HEK293 (cell line): ENCODE results near the gene ASTN2.

Experiments used
- CTCF ChIA-PET: fragments of 350-600 bp; formaldehyde crosslinking; extraction: SDS; loops from one replicate; lab custom pipeline; 2021; ENCODE audit warnings: antibody characterized with exemption; lab: Yijun Ruan, JAX
- POLR2A ChIA-PET: fragments of 300-600 bp; formaldehyde crosslinking; extraction: SDS; loops from one replicate; lab custom pipeline; 2020; ENCODE audit warnings: antibody characterized with exemption, inconsistent platforms; lab: Yijun Ruan, JAX
- H3K27ac ChIP-seq: fragments of 200-500 bp; sonication (Bioruptor generic); 2 replicates; pipeline ENCODE4 v1.5.1; 2014; ENCODE audit warnings: low read depth, low read length, control low read depth, inconsistent platforms; ENCODE audit errors: extremely low read depth
- H3K36me3 ChIP-seq, 2 experiments: fragments of 200-500 bp in 1 of 2; sonication (Bioruptor generic) in 1 of 2; 1 replicate in 1 of 2; 2 replicates in 1 of 2; pipeline ENCODE4 v1.5.1; 2014 to 2017; ENCODE audit warnings: inconsistent platforms in 2 of 2, low read length in 2 of 2; ENCODE audit not compliant: control insufficient read depth in 2 of 2, insufficient read depth in 1 of 2
- H3K4me1 ChIP-seq: fragments of 200-500 bp; sonication (Bioruptor generic); 2 replicates; pipeline ENCODE4 v1.5.1; 2014; ENCODE audit warnings: mild to moderate bottlenecking, low read length, inconsistent platforms; ENCODE audit not compliant: control insufficient read depth, insufficient read depth
- H3K4me3 ChIP-seq: 2 replicates; pipeline ENCODE4 v1.5.1; 2011; ENCODE audit warnings: low read depth, mild to moderate bottlenecking, control low read depth, low read length, moderate library complexity
- H3K9me3 ChIP-seq: fragments of 200-500 bp; sonication (Bioruptor generic); 2 replicates; pipeline ENCODE4 v1.5.1; 2014; ENCODE audit warnings: low read depth, low read length, inconsistent platforms; ENCODE audit not compliant: control insufficient read depth, insufficient read depth
- AEBP2 ChIP-seq: fragments of 450-650 bp; formaldehyde crosslinking; IDR thresholded peaks from 2 replicates; pipeline ENCODE4 v1.5.1; 2016; ENCODE audit warnings: missing biosample characterization, missing genetic modification characterization, borderline replicate concordance
- EGR2 ChIP-seq: fragments of 450-650 bp; formaldehyde crosslinking; IDR thresholded peaks from 2 replicates; pipeline ENCODE4 v1.5.1; 2016; ENCODE audit warnings: low read depth, missing biosample characterization, missing genetic modification characterization
- KLF7 ChIP-seq: fragments of 450-650 bp; formaldehyde crosslinking; IDR thresholded peaks from 2 replicates; pipeline ENCODE4 v1.5.1; 2016; ENCODE audit warnings: missing biosample characterization, missing genetic modification characterization, borderline replicate concordance
- RBAK ChIP-seq: fragments of 450-650 bp; formaldehyde crosslinking; IDR thresholded peaks from 2 replicates; pipeline ENCODE4 v1.5.1; 2016; ENCODE audit warnings: missing biosample characterization, missing genetic modification characterization
- REPIN1 ChIP-seq: fragments of 450-650 bp; formaldehyde crosslinking; IDR thresholded peaks from 2 replicates; pipeline ENCODE4 v1.5.1; 2017; ENCODE audit warnings: missing biosample characterization, missing genetic modification characterization, low read depth
- SP7 ChIP-seq: fragments of 450-650 bp; formaldehyde crosslinking; IDR thresholded peaks from 2 replicates; pipeline ENCODE4 v1.5.1; 2016; ENCODE audit warnings: missing biosample characterization, missing genetic modification characterization
- TCF7L2 ChIP-seq: IDR thresholded peaks from 2 replicates; pipeline ENCODE4 v1.6.1; 2011; ENCODE audit warnings: low read depth, mild to moderate bottlenecking, inconsistent platforms, low read length, moderate library complexity, borderline replicate concordance
- ZFHX2 ChIP-seq: fragments of 450-650 bp; formaldehyde crosslinking; conservative IDR thresholded peaks from 2 replicates; pipeline ENCODE4 v1.5.1; 2016; ENCODE audit warnings: missing biosample characterization, missing genetic modification characterization
- ZNF112 ChIP-seq: fragments of 450-650 bp; formaldehyde crosslinking; IDR thresholded peaks from 2 replicates; pipeline ENCODE4 v1.5.0; 2017; ENCODE audit warnings: missing biosample characterization, missing genetic modification characterization
- ZNF121 ChIP-seq: fragments of 450-650 bp; formaldehyde crosslinking; IDR thresholded peaks from 2 replicates; pipeline ENCODE4 v1.5.1; 2016; ENCODE audit warnings: missing biosample characterization, missing genetic modification characterization
- ZNF140 ChIP-seq: fragments of 450-650 bp; formaldehyde crosslinking; IDR thresholded peaks from 2 replicates; pipeline ENCODE4 v1.5.1; 2016; ENCODE audit warnings: missing biosample characterization, missing genetic modification characterization
- ZNF146 ChIP-seq: fragments of 450-650 bp; formaldehyde crosslinking; IDR thresholded peaks from 2 replicates; pipeline ENCODE4 v1.5.1; 2016; ENCODE audit warnings: missing biosample characterization, missing genetic modification characterization
- ZNF169 ChIP-seq: fragments of 450-650 bp; formaldehyde crosslinking; IDR thresholded peaks from 2 replicates; pipeline ENCODE4 v1.5.1; 2016; ENCODE audit warnings: missing biosample characterization, missing genetic modification characterization
- ZNF184 ChIP-seq: fragments of 450-650 bp; IDR thresholded peaks from 2 replicates; pipeline ENCODE4 v1.5.1; 2018; ENCODE audit warnings: missing biosample characterization, mild to moderate bottlenecking, missing genetic modification characterization
- ZNF274 ChIP-seq, 2 experiments: fragments of 200-500 bp in 1 of 2; fragments of 450-650 bp in 1 of 2; sonication (Bioruptor generic) in 1 of 2; formaldehyde crosslinking in 1 of 2; IDR thresholded peaks; 2 replicates each; pipeline versions ENCODE4 v1.5.1 to v1.6.1; 2014 to 2016; ENCODE audit warnings: borderline replicate concordance in 1 of 2, inconsistent platforms in 1 of 2, low read length in 1 of 2, missing biosample characterization in 1 of 2, missing genetic modification characterization in 1 of 2
- ZNF394 ChIP-seq: fragments of 450-650 bp; formaldehyde crosslinking; IDR thresholded peaks from 2 replicates; pipeline ENCODE4 v1.5.1; 2016; ENCODE audit warnings: missing biosample characterization, missing genetic modification characterization, mild to moderate bottlenecking, moderate library complexity, borderline replicate concordance
- ZNF555 ChIP-seq: fragments of 450-650 bp; formaldehyde crosslinking; conservative IDR thresholded peaks from 2 replicates; pipeline ENCODE4 v1.5.1; 2017; ENCODE audit warnings: missing biosample characterization, mild to moderate bottlenecking, missing genetic modification characterization, inconsistent platforms
- ZNF560 ChIP-seq: fragments of 450-650 bp; formaldehyde crosslinking; IDR thresholded peaks from 2 replicates; pipeline ENCODE4 v1.5.1; 2017; ENCODE audit warnings: missing biosample characterization, missing genetic modification characterization, borderline replicate concordance
- ZNF596 ChIP-seq: fragments of 450-650 bp; IDR thresholded peaks from 2 replicates; pipeline ENCODE4 v1.5.0; 2018; ENCODE audit warnings: missing biosample characterization, mild to moderate bottlenecking, missing genetic modification characterization, moderate library complexity
- ZNF837 ChIP-seq: fragments of 450-650 bp; formaldehyde crosslinking; IDR thresholded peaks from 2 replicates; pipeline ENCODE4 v1.5.1; 2016; ENCODE audit warnings: missing biosample characterization, missing genetic modification characterization
- ZSCAN5A ChIP-seq: fragments of 450-650 bp; formaldehyde crosslinking; IDR thresholded peaks from 2 replicates; pipeline ENCODE4 v1.5.1; 2016; ENCODE audit warnings: missing biosample characterization, missing genetic modification characterization
- TF ChIP-seq, protein P1 (sequence below): sonication (generic); formaldehyde crosslinking; IDR thresholded peaks from 2 replicates; pipeline ENCODE4 v1.8.1; 2022; ENCODE audit warnings: mild to moderate bottlenecking, moderate library complexity, missing genetic modification reagents
- TF ChIP-seq, protein P2 (sequence below): fragments of 450-650 bp; formaldehyde crosslinking; IDR thresholded peaks from 2 replicates; pipeline ENCODE4 v1.5.1; 2016; ENCODE audit warnings: missing biosample characterization, missing genetic modification characterization

Gene ASTN2

GRCh38 chr9:116380496-116380995, 1034.3 kb downstream of the ASTN2 start:
- ChIA-PET POLR2A (no interaction called here), CTCF (interaction anchor here (0.7 kb wide), 2 partner anchors 26 to 36 kb away, joined by 3 read pairs; no protein-coding TSS in a partner anchor)
- H3K27ac ChIP-seq, result no peak overlapping the region
- H3K4me3 ChIP-seq, result no peak overlapping the region
- H3K9me3 ChIP-seq, result no peaks in the 10 kb centered on the region
- TF ChIP-seq ZNF140 (no peak), REPIN1 (no peak), ZSCAN5A (no peak), ZNF837 (tag by site-specific recombination) (no peak), ZNF596 (no peak), RBAK (tag by site-specific recombination) (no peak)
- TF ChIP-seq, protein P1, sequence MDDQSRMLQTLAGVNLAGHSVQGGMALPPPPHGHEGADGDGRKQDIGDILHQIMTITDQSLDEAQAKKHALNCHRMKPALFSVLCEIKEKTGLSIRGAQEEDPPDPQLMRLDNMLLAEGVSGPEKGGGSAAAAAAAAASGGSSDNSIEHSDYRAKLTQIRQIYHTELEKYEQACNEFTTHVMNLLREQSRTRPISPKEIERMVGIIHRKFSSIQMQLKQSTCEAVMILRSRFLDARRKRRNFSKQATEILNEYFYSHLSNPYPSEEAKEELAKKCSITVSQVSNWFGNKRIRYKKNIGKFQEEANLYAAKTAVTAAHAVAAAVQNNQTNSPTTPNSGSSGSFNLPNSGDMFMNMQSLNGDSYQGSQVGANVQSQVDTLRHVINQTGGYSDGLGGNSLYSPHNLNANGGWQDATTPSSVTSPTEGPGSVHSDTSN (CRISPR knock-in tag), result no peak
- H3K4me1 ChIP-seq, result no peaks in the 10 kb centered on the region
- H3K36me3 ChIP-seq, result no peaks in the 10 kb centered on the region

GRCh38 chr9:116379821-116380220, 1035.0 kb downstream of the ASTN2 start:
- TF ChIP-seq ZNF169 (no peak), ZNF184 (tag by site-specific recombination) (no peak), ZNF560 (tag by site-specific recombination) (no peak), AEBP2 (tag by site-specific recombination) (no peak), TCF7L2 (no peak), RBAK (tag by site-specific recombination) (no peak), ZNF394 (tag by site-specific recombination) (no peak), ZNF112 (tag by site-specific recombination) (no peak), ZNF274 (IDR thresholded peaks at IDR 0.05; ENCODE audit: low read length) (no peak), ZNF274 (tag by site-specific recombination; IDR thresholded peaks at IDR 0.05; ENCODE audit: borderline replicate concordance) (no peak), ZNF146 (tag by site-specific recombination) (no peak)
- TF ChIP-seq, protein P1 (CRISPR knock-in tag), result no peak
- no peaks in the 10 kb centered on the region for H3K4me1 ChIP-seq
- H3K27ac ChIP-seq, result no peak overlapping the region
- POLR2A ChIA-PET, result interaction anchor here (0.6 kb wide), 1 partner anchor 218 kb away, joined by 3 read pairs; no protein-coding TSS in a partner anchor
- H3K36me3 ChIP-seq, result no peaks in the 10 kb centered on the region
- CTCF ChIA-PET, result interaction anchor here (0.6 to 0.7 kb wide), 3 partner anchors 35 to 648 kb away, joined by 3 to 5 read pairs (median 3); no protein-coding TSS in a partner anchor
- no peak overlapping the region for H3K4me3 ChIP-seq
- no peaks in the 10 kb centered on the region for H3K9me3 ChIP-seq

- TF ChIP-seq ZNF121 (tag by site-specific recombination) (no peak), ZNF555 (no peak), ZFHX2 (tag by site-specific recombination) (no peak), SP7 (tag by site-specific recombination) (no peak), KLF7 (tag by site-specific recombination) (no peak), EGR2 (no peak)
- TF ChIP-seq, protein P2, sequence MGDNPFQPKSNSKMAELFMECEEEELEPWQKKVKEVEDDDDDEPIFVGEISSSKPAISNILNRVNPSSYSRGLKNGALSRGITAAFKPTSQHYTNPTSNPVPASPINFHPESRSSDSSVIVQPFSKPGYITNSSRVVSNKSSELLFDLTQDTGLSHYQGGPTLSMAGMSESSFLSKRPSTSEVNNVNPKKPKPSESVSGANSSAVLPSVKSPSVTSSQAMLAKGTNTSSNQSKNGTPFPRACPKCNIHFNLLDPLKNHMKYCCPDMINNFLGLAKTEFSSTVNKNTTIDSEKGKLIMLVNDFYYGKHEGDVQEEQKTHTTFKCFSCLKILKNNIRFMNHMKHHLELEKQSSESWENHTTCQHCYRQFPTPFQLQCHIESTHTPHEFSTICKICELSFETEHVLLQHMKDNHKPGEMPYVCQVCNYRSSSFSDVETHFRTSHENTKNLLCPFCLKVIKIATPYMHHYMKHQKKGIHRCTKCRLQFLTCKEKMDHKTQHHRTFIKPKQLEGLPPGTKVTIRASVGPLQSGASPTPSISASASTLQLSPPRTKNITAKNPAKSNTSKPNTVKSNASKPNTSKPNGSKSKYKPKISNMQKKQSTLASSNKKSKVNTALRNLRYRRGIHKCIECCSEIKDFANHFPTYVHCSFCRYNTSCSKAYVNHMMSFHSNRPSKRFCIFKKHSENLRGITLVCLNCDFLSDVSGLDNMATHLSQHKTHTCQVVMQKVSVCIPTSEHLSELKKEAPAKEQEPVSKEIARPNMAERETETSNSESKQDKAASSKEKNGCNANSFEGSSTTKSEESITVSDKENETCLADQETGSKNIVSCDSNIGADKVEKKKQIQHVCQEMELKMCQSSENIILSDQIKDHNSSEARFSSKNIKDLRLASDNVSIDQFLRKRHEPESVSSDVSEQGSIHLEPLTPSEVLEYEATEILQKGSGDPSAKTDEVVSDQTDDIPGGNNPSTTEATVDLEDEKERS, result no peak
- Histone ChIP-seq H3K9me3 (no peaks in the 10 kb centered on the region), H3K4me1 (no peaks in the 10 kb centered on the region), H3K27ac (no peak overlapping the region), H3K36me3 (no peaks in the 10 kb centered on the region), H3K4me3 (no peak overlapping the region)
- ChIA-PET POLR2A (no interaction called here), CTCF (interaction anchor here (0.6 to 0.7 kb wide), 2 partner anchors 12 to 798 kb away, joined by 3 read pairs; no protein-coding TSS in a partner anchor)
These were observed 1036.0 kb downstream of the ASTN2 start for GRCh38 chr9:116378873-116379272.
